Measurements from ENCODE around the gene RCL1.

DNA sequence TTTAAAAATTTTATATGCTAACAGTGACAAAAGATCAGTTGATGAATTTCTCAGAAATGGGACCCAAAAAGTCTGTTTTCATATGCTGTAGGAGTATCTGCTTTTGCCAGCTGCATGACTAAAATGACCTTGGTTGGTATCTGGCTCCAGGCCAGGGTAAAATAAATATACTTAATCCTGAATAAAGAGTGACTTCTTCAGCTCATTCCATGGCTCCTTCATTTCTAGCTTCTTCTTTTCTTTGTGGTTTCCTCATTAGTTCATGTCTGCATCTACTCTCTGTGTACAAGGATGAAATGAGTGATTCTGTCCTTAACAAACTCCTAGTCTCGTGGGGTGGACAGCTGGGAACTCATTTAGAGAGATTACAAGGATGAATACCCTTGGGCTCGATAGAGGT, 36.0 kb downstream of the RCL1 start:
- TF ChIP-seq EZH2 (IDR thresholded peaks at IDR 0.05; ENCODE audit: borderline replicate concordance, low read depth, low read length, severe bottlenecking) (no peak), POLR2A (IDR thresholded peaks at IDR 0.05; ENCODE audit: low read depth, low read length) (no peak), JUN (IDR thresholded peaks at IDR 0.05; ENCODE audit: borderline replicate concordance, insufficient read depth, insufficient read length, low read depth) (no peak), POLR2AphosphoS5 (IDR thresholded peaks at IDR 0.05; ENCODE audit: insufficient read depth, low read depth, low read length) (no peak), MYC (IDR thresholded peaks at IDR 0.05; ENCODE audit: low read depth, low read length) (no peak), GATA2 (IDR thresholded peaks at IDR 0.05; ENCODE audit: insufficient read depth, insufficient read length, low read depth, low read length) (no peak), FOS (IDR thresholded peaks at IDR 0.05; ENCODE audit: borderline replicate concordance, insufficient read depth, low read length) (peak; percentile 28)
- TF ChIP-seq, protein P1, sequence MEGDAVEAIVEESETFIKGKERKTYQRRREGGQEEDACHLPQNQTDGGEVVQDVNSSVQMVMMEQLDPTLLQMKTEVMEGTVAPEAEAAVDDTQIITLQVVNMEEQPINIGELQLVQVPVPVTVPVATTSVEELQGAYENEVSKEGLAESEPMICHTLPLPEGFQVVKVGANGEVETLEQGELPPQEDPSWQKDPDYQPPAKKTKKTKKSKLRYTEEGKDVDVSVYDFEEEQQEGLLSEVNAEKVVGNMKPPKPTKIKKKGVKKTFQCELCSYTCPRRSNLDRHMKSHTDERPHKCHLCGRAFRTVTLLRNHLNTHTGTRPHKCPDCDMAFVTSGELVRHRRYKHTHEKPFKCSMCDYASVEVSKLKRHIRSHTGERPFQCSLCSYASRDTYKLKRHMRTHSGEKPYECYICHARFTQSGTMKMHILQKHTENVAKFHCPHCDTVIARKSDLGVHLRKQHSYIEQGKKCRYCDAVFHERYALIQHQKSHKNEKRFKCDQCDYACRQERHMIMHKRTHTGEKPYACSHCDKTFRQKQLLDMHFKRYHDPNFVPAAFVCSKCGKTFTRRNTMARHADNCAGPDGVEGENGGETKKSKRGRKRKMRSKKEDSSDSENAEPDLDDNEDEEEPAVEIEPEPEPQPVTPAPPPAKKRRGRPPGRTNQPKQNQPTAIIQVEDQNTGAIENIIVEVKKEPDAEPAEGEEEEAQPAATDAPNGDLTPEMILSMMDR (IDR thresholded peaks at IDR 0.05; ENCODE audit: extremely low read depth in 1 of 2, insufficient read depth in 1 of 2, low read depth in 1 of 2, low read length in 2 of 2) = no peak
- TF ChIP-seq, protein P2, sequence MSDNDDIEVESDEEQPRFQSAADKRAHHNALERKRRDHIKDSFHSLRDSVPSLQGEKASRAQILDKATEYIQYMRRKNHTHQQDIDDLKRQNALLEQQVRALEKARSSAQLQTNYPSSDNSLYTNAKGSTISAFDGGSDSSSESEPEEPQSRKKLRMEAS (IDR thresholded peaks at IDR 0.05; ENCODE audit: insufficient read depth, insufficient read length) = no peak

All from endothelial cell of umbilical vein (primary cell).